ENCODE data around the gene FBLL1.

DNA sequence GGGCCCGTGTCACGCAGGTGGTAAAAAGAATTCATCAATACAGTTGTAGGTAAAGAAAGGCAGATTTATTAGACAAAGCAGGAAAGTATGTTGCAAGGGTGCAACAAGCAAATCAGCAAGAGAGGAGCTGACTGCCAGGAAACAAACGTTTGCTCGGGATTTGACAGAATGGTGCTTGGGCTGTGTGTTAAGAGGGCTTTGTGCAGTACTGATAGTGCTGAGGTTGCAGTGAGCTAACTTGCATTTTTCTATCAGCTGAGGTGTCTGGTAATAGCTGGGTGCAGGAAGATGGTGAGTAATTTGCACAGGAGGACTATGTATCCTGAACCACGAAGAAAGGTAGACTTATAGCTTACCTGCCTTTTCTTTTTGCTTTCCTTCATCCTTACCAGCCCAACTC, 46.7 kb upstream of the FBLL1 start:
- TF ChIP-seq, protein P1, sequence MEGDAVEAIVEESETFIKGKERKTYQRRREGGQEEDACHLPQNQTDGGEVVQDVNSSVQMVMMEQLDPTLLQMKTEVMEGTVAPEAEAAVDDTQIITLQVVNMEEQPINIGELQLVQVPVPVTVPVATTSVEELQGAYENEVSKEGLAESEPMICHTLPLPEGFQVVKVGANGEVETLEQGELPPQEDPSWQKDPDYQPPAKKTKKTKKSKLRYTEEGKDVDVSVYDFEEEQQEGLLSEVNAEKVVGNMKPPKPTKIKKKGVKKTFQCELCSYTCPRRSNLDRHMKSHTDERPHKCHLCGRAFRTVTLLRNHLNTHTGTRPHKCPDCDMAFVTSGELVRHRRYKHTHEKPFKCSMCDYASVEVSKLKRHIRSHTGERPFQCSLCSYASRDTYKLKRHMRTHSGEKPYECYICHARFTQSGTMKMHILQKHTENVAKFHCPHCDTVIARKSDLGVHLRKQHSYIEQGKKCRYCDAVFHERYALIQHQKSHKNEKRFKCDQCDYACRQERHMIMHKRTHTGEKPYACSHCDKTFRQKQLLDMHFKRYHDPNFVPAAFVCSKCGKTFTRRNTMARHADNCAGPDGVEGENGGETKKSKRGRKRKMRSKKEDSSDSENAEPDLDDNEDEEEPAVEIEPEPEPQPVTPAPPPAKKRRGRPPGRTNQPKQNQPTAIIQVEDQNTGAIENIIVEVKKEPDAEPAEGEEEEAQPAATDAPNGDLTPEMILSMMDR (IDR thresholded peaks at IDR 0.05; ENCODE audit: insufficient read depth, low read depth, low read length), result no peak
- TF ChIP-seq EZH2 (IDR thresholded peaks at IDR 0.05; ENCODE audit: insufficient read depth, low read length), result no peak
